Natural killer cell (primary cell): ENCODE data around the gene BACH2. TPM values are rescaled to one million over a fixed set of nuclear protein-coding genes. Genes with fewer than 3 reads are reported as not detected.

Experiments
- ATAC-seq, 3 donors: fragments of 150-1000 bp in 2 of 3; fragments of 200-7000 bp in 1 of 3; cut with Tn5 transposase; 1 replicate in 1 of 3; 2 replicates in 2 of 3; pipeline ENCODE4 v1.10.0; 2021; ENCODE audit warnings: mild to moderate bottlenecking in 2 of 3, moderate library complexity in 2 of 3
- DNase-seq, 2 donors: peaks; one replicate each; pipeline versions ENCODE4 v3.0.0 to v3.0.0-alpha.2; 2013 to 2021; ENCODE audit warnings: mixed read lengths in 1 of 2
- H3K27ac ChIP-seq: one replicate; pipeline ENCODE4 v1.5.1; 2013; ENCODE audit warnings: mild to moderate bottlenecking, low read length
- H3K27me3 ChIP-seq: one replicate; pipeline ENCODE4 v1.6.1; 2013; ENCODE audit warnings: low read length; ENCODE audit not compliant: control insufficient read depth, insufficient read depth
- H3K36me3 ChIP-seq: one replicate; pipeline ENCODE4 v1.6.1; 2013; ENCODE audit warnings: low read length; ENCODE audit not compliant: control insufficient read depth, insufficient read depth
- H3K4me1 ChIP-seq: one replicate; pipeline ENCODE4 v1.6.1; 2013; ENCODE audit warnings: low read length; ENCODE audit not compliant: control insufficient read depth, insufficient read depth
- H3K4me3 ChIP-seq: one replicate; pipeline ENCODE4 v1.5.1; 2013; ENCODE audit warnings: low read length
- H3K9me3 ChIP-seq: one replicate; pipeline ENCODE4 v1.6.1; 2013; ENCODE audit warnings: low read length; ENCODE audit not compliant: control insufficient read depth, insufficient read depth
- H3K27ac Mint-ChIP-seq, 2 donors: one replicate each; pipeline ENCODE4 v1.8.0; 2022; ENCODE audit warnings: mild to moderate bottlenecking in 2 of 2, mixed read lengths in 2 of 2, moderate library complexity in 1 of 2
- H3K27me3 Mint-ChIP-seq, 2 donors: one replicate each; pipeline ENCODE4 v1.8.0; 2022; ENCODE audit warnings: low read depth in 2 of 2, mixed read lengths in 2 of 2
- H3K36me3 Mint-ChIP-seq: one replicate; pipeline ENCODE4 v1.8.0; 2022; ENCODE audit warnings: mixed read lengths
- H3K4me1 Mint-ChIP-seq, 2 donors: one replicate each; pipeline ENCODE4 v1.8.0; 2022; ENCODE audit warnings: mixed read lengths in 2 of 2
- H3K4me3 Mint-ChIP-seq: one replicate; pipeline ENCODE4 v1.8.0; 2022; ENCODE audit warnings: mild to moderate bottlenecking, moderate library complexity, mixed read lengths
- H3K9me3 Mint-ChIP-seq, 2 donors: one replicate each; pipeline ENCODE4 v1.8.0; 2022; ENCODE audit warnings: mixed read lengths in 2 of 2
- WGBS: methylation state at CpG from one replicate; pipeline ENCODE4 v1.1.7; 2013; ENCODE audit warnings: missing lambda C conversion rate; ENCODE audit not compliant: insufficient coverage; 5-methylcytosine and 5-hydroxymethylcytosine counted together
- intact Hi-C: fragments of 100-400 bp; cut with micrococcal nuclease; formaldehyde crosslinking; loops from one replicate; pipeline ENCODE4 v1.14.2; 2022
- total RNA-seq, 4 donors: library from RNA; stranded (reverse); fragments of 120-200 nt in 1 of 4; gene quantifications; one replicate each; pipeline versions ENCODE4 v1.2.3 to v1.2.4, GENCODE V29; 2013 to 2022
- TF ChIP-seq, protein P1 (sequence below): fragments of 200-600 bp; IDR thresholded peaks from one replicate; pipeline ENCODE4 v1.8.0; 2022; ENCODE audit warnings: antibody characterized with exemption

The BACH2 gene
- total RNA-seq, 3 donors from 2014 or later (not counting 1 experiment from before 2014, with no cell fraction given): 32.1 to 37.8 (median 32.7) TPM

DNA sequence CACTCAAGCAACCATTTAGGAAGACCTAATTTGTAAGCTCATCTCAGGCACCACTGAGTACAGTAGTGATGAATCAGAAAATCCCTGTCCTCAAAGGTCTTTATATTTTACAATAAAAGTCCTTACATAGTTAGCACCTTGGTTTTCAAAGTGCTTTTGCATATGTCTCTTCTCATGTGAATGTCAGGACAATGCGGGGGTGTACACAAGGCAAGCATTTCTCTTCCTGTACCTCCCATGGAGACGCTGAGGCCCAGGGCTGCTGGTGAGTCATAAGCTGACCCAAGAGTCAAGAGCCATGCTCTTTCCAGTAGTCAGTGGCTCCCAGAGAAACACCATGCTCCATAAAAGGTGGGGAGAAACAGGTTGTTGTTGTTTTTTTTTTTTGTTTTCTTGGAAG, 228.4 kb downstream of the BACH2 start:
- no peak overlapping the region for H3K27ac ChIP-seq
- peaks cover 17% of the 10 kb centered on the region for H3K4me1 ChIP-seq
- H3K36me3 Mint-ChIP-seq: no peaks in the 10 kb centered on the region
- no peak overlapping the region for H3K27ac Mint-ChIP-seq
- H3K9me3 ChIP-seq: no peaks in the 10 kb centered on the region
- 56% methylated on average over 2 of the region's 2 CpGs for WGBS
- no peaks in the 10 kb centered on the region for H3K27me3 ChIP-seq
- peaks cover 31 to 44% of the 10 kb centered on the region in 2 donors for H3K4me1 Mint-ChIP-seq
- no peaks in the 10 kb centered on the region for H3K9me3 Mint-ChIP-seq
- H3K36me3 ChIP-seq: peaks cover 17% of the 10 kb centered on the region
- DNase-seq: no peak
- no peak for ATAC-seq
- H3K4me3 ChIP-seq: no peak overlapping the region
- intact Hi-C loops: no loop called here
- TF ChIP-seq, protein P1, sequence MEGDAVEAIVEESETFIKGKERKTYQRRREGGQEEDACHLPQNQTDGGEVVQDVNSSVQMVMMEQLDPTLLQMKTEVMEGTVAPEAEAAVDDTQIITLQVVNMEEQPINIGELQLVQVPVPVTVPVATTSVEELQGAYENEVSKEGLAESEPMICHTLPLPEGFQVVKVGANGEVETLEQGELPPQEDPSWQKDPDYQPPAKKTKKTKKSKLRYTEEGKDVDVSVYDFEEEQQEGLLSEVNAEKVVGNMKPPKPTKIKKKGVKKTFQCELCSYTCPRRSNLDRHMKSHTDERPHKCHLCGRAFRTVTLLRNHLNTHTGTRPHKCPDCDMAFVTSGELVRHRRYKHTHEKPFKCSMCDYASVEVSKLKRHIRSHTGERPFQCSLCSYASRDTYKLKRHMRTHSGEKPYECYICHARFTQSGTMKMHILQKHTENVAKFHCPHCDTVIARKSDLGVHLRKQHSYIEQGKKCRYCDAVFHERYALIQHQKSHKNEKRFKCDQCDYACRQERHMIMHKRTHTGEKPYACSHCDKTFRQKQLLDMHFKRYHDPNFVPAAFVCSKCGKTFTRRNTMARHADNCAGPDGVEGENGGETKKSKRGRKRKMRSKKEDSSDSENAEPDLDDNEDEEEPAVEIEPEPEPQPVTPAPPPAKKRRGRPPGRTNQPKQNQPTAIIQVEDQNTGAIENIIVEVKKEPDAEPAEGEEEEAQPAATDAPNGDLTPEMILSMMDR: no peak
- no peak overlapping the region for H3K4me3 Mint-ChIP-seq
- H3K27me3 Mint-ChIP-seq: no peaks in the 10 kb centered on the region

DNA sequence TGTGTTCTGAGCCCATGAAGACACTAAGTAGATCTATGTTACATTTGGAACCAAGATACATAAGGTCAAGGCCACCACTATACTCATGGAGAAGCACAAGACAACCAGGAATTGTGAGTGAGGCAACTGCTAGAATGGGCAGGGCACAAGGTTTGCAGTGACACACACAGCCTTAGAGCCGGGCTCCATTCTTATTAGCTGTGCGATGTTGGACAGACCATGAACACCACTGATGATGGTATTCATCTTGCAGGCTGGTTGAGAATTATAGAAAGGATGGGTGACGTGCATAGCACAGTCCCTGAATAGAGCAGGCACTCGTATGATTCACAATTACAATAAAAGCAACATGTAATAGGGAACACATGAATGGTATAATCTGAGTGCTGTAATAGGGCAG, 229.9 kb downstream of the BACH2 start:
- H3K4me1 Mint-ChIP-seq: peaks cover 21 to 39% of the 10 kb centered on the region in 2 donors

DNA sequence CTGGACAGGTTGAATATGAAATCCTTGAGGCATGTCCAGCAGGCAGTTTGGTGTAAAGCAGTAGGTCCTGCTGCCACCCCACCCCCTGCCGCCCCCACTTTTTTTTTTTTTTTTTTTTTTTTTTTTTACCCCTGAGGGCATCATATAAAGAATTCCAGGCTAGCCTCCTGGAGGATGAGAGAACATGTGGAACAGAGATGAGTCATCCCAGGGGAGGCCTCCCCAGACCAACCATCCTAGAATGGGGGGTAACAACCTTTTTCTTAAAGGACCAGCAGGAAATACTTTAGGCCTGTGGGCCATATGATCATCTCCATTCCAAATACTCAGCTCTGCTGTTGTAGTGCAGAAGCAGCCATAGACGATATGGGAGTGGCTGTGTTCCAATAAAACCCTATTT, 231.5 kb downstream of the BACH2 start:
- Histone ChIP-seq H3K4me3 (no peak overlapping the region), H3K27me3 (no peaks in the 10 kb centered on the region), H3K36me3 (peaks cover 18% of the 10 kb centered on the region), H3K27ac (no peak overlapping the region), H3K4me1 (peaks cover 4% of the 10 kb centered on the region), H3K9me3 (no peaks in the 10 kb centered on the region)
- H3K36me3 Mint-ChIP-seq: no peaks in the 10 kb centered on the region
- no peaks in the 10 kb centered on the region for H3K9me3 Mint-ChIP-seq
- no peak overlapping the region for H3K4me3 Mint-ChIP-seq
- 100% methylated on average over 1 of the region's 2 CpGs for WGBS
- no peaks in the 10 kb centered on the region for H3K27me3 Mint-ChIP-seq
- DNase-seq (no peak), ATAC-seq (no peak)
- H3K4me1 Mint-ChIP-seq: peaks cover 16 to 33% of the 10 kb centered on the region in 2 donors
- intact Hi-C loops: no loop called here
- TF ChIP-seq, protein P1: no peak
- no peak overlapping the region for H3K27ac Mint-ChIP-seq

More for the DNA sequence above, 229.9 kb downstream of the BACH2 start:
- TF ChIP-seq, protein P1: no peak
- no peaks in the 10 kb centered on the region for H3K9me3 Mint-ChIP-seq
- Histone ChIP-seq H3K9me3 (no peaks in the 10 kb centered on the region), H3K4me1 (peaks cover 8% of the 10 kb centered on the region), H3K36me3 (peaks cover 25% of the 10 kb centered on the region), H3K27me3 (no peaks in the 10 kb centered on the region), H3K27ac (no peak overlapping the region), H3K4me3 (no peak overlapping the region)
- WGBS: 97% methylated on average over 4 of the region's 4 CpGs
- H3K27me3 Mint-ChIP-seq: no peaks in the 10 kb centered on the region
- intact Hi-C loops: no loop called here
- H3K4me3 Mint-ChIP-seq: no peak overlapping the region
- DNase-seq (no peak), ATAC-seq (no peak)
- H3K27ac Mint-ChIP-seq: no peak overlapping the region
- no peaks in the 10 kb centered on the region for H3K36me3 Mint-ChIP-seq

DNA sequence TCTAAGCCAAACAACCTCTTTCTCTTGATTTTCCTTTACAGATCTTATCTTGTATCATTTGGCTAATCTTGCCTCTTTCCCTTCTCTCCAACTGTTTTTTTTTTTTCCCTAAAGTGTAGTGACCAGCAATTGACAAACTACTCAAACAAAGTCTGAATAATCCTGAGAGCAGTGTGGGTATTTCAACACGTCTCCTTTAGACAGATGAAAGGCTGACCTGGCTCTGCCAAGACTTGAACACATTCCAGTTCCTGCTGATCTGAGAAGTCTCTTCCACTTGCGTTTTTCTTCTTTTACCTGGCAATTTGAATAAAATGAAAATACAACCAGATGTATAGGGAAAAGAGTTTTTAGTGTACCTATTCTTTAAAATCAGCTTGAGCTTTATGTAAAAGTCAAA, 234.0 kb downstream of the BACH2 start:
- H3K4me3 ChIP-seq: no peak overlapping the region
- Mint-ChIP-seq H3K4me3 (no peak overlapping the region), H3K27me3 (no peaks in the 10 kb centered on the region), H3K4me1 (peaks cover 17 to 28% of the 10 kb centered on the region in 2 donors), H3K9me3 (no peaks in the 10 kb centered on the region), H3K36me3 (no peaks in the 10 kb centered on the region), H3K27ac (no peak overlapping the region)
- TF ChIP-seq, protein P1: no peak
- WGBS: 82% methylated on average over 2 of the region's 2 CpGs
- ATAC-seq: no peak
- H3K27me3 ChIP-seq: no peaks in the 10 kb centered on the region
- peaks cover 4% of the 10 kb centered on the region for H3K4me1 ChIP-seq
- no peak overlapping the region for H3K27ac ChIP-seq
- no peaks in the 10 kb centered on the region for H3K9me3 ChIP-seq
- intact Hi-C loops: no loop called here
- peaks cover 8% of the 10 kb centered on the region for H3K36me3 ChIP-seq
- DNase-seq: no peak
